GM18909 (cell line): Measurements from ENCODE around the gene FAM174C.

Source experiments
- ATAC-seq: cut with Tn5 transposase; IDR thresholded peaks from one replicate; pipeline ENCODE4 v1.9.1; 2021; ENCODE audit warnings: mild to moderate bottlenecking; ENCODE audit not compliant: unreplicated experiment, poor library complexity

The FAM174C gene

DNA sequence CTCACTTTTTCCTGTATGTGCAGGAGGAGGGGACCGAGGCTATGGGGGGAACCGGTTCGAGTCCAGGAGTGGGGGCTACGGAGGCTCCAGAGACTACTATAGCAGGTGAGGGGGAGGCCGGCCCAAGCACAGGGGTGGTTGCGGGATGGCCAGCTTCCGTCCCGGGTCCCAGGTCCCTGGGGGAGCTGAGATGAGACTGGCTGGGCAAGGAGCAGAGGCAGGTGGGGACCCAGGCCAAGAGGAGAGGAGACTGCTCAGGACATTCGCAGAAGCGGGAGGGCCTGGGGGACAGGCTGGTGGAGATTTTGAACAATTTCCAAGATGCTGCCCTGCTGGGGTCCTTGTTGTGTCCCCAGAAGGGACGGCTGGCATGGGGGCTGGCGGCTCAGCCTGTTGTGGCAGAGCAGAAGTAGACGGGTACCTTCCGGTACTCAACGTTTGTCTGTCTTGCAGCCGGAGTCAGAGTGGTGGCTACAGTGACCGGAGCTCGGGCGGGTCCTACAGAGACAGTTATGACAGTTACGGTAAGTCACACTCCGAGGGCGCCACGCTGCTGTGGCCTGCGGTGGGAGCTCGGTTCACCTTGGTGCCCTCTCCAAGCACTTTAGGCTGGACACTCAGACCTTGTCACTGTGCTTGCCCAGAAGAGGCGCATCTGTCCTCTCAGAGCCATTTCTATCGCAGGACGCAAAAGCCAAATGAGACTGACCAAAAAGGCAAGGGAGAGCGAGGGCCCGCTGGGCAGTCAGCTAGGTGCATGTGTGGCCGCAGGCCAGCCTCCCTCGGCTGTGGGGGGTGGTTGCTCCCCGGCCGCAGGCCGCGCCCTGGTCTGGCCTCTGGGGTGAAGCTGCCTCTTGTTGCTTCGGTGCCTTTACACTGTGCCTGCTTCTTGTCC is 3.6 kb upstream of the FAM174C start:
- no peak for ATAC-seq

DNA sequence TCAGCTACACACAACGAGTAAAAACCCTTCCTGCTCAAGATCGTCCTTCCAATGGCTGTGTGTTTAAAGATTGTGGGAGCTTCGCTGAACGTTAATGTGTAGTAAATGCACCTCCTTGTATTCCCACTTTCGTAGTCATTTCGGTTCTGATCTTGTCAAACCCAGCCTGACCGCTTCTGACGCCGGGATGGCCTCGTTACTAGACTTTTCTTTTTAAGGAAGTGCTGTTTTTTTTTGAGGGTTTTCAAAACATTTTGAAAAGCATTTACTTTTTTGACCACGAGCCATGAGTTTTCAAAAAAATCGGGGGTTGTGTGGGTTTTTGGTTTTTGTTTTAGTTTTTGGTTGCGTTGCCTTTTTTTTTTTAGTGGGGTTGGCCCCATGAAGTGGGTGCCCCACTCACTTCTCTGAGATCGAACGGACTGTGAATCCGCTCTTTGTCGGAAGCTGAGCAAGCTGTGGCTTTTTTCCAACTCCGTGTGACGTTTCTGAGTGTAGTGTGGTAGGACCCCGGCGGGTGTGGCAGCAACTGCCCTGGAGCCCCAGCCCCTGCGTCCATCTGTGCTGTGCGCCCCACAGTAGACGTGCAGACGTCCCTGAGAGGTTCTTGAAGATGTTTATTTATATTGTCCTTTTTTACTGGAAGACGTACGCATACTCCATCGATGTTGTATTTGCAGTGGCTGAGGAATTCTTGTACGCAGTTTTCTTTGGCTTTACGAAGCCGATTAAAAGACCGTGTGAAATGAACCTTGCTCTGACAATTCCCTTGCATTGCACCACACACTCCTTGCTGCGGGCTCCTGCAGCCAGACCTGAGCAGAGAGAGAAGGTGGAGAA is 2.7 kb upstream of the FAM174C start:
- no peak for ATAC-seq

DNA sequence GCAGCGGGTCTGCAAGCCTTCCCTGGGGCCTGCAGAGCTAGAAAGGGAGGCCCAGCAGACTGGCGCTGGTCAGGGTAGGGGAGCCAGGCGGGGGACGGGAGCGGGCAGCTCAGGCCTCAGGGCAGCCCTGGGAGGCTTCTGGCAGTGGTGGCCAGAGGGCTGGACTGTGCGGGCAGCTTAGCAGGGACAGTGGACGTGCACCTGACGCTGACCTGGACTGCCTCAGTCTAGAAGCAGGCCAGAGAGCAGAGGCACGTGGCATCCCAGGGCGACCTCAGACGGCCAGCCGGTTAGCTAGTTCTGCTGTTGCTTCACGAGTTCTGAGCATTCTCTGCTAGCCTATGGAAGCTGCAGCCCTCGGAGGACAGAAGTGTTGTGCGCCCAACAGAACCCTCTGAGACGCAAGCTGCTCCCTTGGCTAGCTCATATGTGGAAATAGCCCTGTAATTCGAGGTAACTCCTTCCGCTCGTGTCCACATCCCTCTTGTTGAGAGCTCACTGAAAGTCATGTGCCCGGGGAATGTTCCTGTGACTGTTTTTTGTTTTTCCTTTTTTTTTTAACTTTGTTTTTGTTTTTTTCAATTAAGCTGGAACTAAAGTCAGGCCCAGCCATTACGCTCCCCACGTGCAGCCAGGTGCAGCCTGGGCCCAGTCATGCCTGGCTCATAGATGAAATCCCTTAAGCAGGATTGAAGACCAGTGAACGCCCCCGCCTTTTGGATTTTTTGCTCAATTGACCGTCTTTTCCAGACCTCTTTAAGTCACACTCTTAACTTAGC is 1.9 kb upstream of the FAM174C start:
- no peak for ATAC-seq

GRCh38 chr19:1274081-1274851 is 1.1 kb upstream of the FAM174C start:
- no peak for ATAC-seq

DNA sequence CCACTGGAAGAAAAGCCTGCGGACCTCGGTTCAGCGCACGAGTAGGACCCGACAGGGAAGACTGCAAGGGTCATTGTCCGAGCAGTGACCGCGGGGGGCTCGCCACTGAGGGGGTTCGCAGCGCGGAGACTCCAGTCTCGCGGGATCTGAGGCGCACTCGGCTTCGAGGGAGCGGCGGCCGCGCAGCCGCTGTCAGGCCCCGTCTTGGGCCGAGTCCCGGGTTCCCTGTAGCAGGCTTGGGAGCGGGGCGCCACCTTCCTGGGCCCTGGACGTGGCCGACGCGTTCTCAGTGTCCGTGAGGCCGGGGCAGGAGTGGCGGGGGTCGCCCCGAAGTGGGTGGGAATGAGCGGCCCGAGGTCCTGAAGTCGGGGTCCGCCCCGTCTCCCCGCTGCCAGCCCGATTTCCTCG is 474 bp upstream of the FAM174C start:
- no peak for ATAC-seq

- no peak for ATAC-seq
Observed at GRCh38 chr19:1275976-1276627, 772 bp downstream of the FAM174C start.

DNA sequence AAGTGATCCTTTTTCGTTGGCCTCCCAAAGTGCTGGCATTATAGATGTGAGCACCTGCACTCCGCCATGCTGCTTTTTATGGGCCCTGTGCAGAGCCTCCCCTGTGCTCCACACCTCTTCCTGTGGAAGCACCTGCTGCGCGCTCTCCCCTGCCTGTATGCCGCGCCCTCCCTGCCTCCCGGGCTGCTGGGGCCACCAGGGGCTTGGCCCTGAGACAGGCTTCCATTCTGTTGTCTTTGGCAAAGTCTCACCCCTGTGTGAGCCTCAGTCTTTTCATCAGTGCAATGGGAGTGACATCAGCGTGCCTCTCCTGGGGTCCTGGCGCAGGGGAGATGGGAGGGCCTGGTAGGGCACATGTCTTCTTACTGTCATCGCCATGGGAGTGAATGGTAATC is 1.3 kb downstream of the FAM174C start:
- ATAC-seq = no peak

GRCh38 chr19:1277061-1277460 is 1.7 kb downstream of the FAM174C start:
- no peak for ATAC-seq

- no peak for ATAC-seq
Observed at GRCh38 chr19:1278074-1278473, 2.7 kb downstream of the FAM174C start.

DNA sequence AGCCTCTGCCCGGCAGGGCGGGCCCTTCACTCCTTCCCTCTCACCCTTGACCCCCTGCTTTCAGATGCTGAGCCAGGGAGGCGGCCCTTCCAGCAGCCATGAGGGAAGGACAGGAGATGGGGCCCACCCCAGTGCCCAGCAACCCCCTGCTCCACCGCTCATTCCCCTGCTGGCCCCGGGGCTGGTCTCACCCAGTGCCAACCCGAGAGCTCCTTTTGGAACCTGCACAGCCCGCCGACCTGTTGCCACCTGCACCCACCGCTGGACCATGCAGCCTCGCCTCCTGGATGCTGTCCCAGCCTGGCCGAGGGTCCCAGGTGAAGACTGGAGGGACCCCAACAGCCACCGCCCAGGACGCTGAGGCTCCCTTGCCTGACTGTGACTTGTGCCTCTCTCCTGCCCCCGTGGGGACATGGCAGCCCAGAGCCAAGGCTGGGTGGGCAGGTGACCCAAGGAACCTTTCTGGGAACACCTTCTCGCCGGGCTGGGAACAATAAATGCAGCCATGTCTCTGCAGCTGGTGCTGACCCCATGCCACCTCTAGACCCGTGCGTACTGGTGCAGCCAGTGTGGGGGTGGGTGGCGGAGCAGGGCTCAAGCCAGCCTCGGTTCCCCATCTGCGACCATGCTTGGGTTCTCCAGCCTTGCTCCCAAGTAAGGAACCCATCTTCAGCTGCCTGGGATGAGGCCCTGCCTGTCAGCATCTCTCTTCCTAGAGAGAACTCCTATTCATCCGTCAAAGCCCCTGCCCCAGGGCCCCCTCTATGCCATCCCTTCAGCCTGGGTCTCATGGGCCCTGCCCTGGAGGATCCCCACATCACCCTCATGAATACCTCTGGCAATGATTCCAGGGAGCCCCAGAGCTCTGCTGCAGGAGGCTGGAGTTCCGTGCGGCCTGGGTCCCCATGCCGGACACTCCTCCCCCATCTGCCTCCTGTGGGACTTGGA is 3.7 kb downstream of the FAM174C start:
- ATAC-seq = no peak

DNA sequence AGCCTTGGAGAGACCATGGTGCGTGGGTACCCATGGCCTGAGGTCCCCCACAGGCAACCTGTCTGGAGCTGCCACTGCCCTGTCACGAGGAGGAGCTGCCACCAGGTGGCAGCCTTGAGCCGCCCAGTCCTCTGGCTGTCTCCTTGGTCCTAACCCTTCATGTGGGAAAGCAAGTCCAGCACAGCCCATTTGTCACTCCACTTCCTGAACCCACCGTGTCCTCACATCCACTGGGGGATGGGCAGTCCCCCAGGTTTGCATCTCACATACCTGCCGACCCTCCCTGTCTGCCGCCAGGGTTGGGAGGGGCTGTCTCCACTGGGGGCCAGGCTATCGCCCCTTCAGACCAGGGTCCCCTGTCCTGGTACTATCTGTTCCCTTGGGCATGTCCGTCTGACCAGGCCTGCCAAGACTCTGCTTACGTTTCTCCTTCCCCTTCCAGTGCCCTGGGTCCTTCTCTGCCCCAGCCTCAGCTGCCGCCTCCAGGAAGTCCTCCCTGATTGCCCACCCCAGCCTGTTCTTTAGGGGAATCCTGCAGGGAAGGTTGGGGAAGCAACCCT is 4.5 kb downstream of the FAM174C start:
- no peak for ATAC-seq

DNA sequence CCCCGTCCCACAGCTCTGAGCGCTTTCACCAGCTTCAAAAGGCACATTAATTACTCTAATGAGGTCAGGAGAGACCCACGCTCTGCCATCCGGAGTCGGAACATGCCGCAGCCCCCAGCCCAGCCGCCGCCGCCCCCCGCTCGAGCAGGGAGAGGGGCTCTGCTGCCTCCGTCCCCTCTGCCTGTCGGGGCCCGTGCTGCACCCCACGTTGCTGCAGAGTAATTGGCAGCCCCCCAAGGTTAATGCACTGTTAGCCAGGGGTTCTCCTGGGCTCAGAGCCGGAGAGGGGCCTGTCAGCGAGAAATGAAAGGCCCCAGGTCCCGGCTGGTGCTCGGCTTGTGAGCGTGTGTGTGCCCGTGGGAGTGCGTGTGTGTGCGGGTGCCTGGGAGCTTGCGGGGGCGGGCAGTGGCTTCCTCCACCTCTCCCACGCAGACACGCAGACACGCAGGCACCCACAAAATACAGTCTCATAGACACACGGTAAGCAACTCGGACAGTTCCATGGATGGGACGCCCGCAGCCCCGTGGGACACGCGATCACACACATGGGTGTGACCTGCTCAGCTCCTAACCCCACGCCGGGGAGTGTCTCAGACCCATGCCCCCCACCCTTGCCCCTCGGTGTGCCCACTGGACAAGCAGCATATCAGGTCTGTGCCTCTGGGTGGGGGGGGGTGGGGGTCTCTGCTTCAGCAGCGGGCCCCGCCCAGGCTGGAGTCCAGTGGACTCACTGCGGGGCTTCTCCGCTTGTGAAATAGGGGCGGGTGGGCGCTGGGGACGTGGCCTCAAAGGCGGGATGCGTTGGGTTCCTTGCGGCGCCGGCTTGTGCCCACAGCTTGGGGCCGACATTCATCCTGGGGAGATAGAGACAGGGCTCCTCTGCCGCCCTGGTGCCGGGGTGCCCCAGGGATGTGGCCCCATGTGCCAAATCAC is 5.6 kb downstream of the FAM174C start:
- no peak for ATAC-seq

GRCh38 chr19:1281569-1282287 is 6.4 kb downstream of the FAM174C start:
- no peak for ATAC-seq

DNA sequence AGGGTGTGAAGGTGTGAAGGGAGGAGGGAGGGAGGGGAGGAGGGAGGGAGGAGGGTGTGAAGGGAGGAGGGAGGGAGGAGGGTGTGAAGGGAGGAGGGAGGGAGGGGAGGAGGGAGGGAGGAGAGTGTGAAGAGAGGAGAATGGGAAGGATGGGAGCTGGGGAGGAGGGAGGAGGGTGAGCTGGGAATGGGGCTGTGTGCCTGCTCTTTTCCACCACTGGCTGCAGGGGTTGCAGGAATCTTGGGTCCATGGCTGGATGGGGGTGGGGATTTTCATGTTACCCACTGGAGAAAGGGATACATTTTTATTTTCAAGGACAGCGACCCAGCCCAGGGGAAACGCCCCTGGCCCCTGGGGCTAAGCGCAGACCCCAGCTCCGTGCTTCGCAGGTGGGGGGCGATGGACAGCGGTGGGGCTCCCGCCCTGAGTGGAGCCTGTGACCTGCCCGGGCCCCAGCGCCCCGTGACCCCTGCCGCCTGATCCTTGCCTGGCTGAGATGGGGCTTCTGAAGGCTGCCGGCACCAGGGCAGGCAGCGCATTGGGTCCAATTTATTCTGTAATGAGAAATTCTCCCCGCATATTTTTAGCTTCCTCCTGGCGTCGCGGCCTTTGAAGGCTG is 7.4 kb downstream of the FAM174C start:
- ATAC-seq = no peak

DNA sequence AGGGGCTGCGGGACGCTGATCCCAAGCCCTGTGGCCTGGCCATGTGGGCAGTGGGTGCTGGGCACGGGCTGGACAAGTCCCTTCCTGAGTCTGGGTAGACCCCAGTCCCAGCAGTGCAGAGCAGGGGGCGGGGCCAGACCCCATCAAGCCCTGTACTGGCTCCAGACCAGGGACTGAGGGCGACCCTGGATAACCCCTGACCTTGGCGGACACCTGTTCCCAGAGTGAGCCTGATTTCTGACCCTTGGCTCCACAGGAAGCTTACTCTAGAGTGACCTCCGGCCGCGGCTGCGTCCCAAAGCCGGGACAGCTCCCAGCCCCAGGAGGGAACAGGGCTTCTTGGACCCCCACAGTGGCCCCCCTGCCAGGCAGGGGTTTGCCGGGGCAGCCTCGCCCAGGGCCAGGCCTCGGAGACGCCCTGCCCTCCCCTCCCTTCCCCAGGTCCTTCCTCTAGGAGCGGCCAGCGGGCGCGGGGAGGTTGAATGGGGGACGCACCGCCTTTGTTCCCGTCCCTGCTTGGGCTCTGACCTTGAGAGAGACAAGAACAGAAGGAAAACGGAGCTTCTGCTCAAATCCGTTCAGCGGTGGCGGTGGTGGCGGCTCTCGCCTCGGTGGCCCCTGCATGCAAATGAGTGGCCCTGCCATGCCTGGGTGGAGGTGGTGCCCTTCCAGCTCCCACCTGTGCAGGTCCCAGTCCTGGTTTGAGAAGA is 8.0 kb downstream of the FAM174C start:
- no peak for ATAC-seq
